Stimulated activated CD4-positive, alpha-beta T cell treated with anti-CD3 and anti-CD28 coated beads, Interleukin-12 subunit alpha, Interleukin-12 subunit beta, amount 100 ng/mL, for 48 hours (primary cell): Measurements from ENCODE around the gene CLMP.
"Not testable (repeated sequence)": the region's sequence is repeated elsewhere in the genome, so short reads cannot be mapped to it uniquely, and the experiment has no call there.

ENCODE experiments used
- DNase-seq, 3 donors: peaks; one replicate each; pipeline ENCODE4 v3.0.0-alpha.2; 2020; ENCODE audit warnings: low read depth in 2 of 3, low spot score in 1 of 3

CLMP gene

DNA sequence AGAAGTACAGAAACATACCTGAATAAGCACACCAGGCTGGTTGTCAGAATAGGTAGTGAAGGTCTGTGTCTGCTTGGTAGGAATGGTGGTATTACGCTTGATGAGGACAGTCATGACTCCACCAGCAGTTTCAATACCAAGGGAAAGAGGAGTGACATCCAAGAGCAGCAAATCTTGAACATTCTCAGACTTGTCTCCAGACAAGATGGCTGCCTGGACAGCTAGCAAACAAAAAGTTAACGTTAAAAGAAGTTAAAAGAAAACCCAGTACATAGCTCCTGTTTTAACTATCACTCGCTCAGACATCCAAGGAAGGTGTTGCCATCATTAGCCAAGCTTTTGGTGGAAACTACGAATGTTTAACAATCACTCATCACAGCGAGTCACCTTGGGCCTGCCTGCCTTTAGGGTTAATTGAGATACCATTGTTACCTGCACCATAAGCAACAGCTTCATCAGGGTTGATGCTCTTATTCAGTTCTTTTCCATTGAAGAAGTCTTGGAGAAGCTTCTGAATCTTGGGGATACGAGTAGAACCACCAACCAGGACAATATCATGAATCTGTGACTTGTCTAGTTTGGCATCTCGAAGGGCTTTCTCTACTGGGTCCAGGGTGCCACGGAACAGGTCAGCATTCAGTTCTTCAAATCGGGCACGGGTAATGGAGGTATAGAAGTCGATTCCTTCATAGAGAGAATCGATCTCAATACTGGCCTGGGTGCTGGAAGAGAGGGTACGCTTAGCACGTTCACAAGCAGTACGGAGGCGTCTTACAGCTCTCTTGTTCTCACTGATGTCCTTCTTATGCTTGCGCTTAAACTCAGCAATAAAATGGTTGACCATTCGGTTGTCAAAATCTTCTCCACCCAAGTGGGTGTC is 135.8 kb downstream of the CLMP start:
- DNase-seq = not testable (repeated sequence)

DNA sequence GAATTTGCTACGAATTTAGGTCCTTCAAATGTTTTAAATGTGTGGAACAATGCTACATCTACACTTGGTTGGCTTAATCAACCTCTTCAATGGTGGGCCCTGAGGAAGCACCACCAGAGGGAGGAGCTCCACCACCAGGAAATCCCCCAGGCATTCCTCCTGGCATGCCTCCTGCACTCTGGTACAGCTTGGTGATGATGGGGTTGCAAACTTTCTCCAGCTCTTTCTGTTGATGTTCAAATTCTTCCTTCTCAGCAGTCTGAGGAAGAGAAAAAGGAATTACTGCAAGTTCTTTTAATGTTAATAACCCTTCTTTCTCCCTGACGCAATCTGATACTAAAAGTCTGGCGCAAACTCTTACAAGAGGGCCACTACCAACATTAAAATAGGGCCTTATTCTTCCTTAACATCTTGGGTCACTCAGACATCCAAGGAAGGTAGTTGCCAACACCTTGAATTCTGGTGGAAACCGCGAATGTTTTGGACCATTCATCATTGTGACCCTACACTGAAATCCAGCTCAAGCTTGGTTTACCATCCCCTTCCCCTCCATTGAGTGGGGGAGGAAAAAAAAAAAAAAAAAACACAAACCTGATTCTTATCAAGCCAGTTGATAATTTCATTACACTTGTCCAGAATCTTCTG is 137.3 kb downstream of the CLMP start:
- no peak for DNase-seq

DNA sequence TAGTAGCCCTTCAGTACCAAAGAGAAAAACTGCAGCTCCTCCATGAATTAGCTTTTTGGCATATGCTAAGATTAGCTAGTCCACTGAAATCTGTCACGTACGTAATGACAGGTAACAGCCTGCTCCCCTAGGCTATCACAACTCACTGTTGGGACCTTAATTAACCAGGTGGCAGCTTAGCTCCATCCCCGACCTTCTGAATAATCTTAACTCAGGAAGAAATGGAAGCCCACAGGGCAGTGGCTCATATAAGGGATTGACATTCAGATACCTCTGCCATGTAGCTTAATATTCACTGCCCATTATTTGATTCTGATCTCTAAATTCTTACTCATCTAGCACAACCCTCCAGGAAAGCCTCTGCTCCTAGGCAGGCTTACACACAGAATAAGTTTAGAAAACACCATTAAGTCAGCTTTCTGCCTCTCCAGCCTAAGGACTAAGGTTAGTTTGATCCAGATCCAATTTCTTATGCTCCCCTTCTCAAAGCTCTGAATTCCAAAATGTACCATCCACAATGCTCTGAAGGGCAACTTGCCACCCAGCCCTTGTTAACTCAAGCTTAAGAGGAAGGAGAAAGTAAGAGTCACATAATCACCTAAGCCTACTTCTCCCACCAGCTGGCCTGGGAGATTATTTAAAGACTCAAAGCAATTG is 138.1 kb downstream of the CLMP start:
- DNase-seq = peak in 1 of 3 donors; percentile 14

DNA sequence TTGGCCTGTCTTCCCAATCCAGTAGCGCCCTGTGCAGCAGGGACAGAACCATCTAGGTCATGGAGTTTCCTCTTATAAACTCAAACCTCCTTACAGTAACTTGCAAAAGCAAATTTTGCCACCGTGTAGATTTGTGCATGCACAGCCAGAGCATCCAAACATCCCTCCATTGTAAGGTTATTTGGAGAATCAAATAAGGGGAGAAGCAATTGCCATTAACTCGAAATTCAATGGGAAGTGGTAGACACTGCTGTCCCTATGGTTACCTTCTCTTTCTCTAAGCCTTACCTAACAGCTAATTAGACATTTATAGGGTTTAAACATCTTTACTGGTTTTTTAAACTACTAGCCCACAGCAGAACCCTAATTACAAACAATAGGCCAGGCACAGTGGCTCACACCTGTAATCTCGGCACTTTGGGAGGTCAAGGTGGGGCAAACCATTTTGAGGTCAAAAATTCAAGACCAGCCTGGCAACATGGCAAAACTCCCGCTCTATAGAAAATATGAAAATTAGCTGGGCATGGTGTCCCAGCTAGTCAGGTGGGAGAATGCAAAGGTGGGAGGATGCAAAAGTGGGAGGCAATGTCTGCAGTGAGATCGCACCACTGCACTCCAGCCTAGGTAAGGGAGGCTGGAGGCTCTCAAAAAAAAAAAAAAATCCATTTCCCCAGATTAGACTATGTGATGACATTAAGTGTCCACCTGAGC is 139.7 kb downstream of the CLMP start:
- no peak for DNase-seq

DNA sequence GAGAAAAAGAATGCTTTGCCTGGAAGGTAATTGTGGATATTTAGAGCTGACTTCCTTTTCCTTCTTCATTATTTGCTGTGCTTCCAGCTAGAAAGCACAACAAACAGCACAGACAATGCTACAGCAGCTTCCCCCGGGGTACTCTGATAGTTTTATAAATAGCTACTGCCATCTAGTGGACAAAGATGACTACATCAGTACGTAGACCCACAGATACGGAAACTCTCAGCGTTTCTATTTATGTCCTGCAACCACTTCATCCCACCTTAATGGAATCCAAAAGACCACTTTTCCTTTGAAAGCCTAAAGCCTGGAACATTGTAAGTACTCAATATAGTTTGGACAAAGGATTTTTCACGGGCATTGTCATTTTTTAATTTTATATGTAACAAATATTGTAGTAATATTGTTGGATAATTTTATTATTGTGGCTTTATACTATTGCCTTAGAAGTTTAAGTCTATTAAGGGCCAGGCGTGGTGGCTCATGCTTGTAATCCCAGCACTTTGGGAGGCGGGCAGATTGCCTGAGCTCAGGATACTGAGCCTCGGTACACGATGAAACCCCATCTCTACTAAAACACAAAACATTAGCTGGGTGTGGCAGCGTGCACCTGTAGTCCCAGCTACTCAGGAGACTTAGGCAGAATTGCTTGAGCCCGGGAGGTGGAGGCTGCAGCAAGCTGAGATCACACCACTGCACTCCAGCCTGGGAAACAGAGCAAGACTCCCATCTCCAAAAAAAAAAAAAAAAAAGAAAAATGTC is 140.6 kb downstream of the CLMP start:
- peak in 1 of 3 donors; percentile 32 for DNase-seq

DNA sequence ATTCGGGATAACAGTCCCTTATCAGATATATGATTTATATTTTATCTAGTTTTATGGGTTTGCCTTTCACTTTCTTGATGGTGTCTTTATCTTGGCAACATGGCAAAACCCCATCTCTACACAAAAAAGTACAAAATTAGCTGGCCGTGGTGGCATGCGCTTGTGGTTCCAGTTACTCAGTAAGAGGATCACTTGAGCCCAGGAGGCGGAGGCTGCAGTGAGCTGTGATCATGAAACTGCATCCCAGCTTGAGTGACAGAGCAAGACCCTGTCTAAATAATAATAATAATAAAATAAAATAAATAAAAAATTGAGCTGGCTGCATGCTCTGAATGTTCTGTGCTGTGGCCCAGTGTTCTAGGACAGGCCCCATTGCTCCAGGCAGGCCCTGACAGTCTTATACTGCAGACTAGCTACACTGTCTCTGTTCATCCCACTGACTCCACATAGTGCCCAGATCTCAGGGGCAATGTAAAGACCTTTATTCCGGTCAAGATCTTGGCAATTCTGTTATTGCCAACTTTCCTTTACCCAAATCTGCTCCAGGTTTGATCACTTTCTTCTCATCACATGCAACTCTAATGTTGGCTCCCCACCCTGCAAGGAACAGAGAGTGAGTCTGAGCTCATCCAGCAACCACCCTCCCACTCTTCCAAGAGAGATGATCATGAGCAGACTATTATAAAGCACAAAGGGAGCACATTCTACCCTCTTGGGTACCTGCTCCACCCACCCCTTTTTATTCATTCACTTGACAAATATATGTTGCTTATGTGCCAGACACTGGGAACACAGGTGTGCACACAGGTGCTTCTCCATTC is 141.9 kb downstream of the CLMP start:
- DNase-seq = no peak

DNA sequence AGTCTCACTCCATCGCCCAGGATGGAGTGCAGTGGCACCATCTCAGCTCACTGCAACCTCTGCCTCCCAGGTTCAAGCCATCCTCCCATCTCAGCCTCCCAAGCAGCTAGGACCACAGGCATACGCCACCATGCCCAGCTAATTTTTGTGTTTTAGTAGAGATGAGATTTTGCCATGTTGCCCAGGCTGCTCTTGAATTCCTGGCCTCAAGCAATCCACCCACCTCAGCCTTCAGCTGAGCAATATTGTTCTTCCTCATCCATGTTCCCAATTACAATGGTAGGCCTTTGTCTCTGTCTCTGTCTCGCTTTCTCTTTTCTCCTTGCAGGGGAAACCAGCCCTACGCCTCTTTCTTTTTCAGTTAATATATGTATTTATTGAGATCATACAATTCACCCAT is 143.4 kb downstream of the CLMP start:
- no peak for DNase-seq

DNA sequence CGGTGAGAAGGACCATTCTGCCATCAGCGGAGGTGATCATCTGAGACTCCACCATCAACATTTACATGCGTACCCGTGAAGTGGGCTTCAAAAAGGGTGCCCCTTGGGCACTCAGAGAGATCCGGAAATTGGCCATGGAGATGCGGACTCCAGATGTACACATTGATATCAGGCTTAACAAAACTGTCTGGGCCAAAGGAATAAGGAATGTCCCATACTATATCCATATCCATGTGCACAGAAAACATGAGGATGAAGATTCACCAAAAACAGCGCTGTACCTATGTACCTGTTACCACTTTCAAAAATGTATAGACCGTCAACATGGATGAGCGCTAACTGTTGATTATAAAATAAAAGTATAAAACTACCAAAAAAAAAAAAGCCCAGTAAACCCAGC is 143.9 kb downstream of the CLMP start:
- no peak for DNase-seq

DNA sequence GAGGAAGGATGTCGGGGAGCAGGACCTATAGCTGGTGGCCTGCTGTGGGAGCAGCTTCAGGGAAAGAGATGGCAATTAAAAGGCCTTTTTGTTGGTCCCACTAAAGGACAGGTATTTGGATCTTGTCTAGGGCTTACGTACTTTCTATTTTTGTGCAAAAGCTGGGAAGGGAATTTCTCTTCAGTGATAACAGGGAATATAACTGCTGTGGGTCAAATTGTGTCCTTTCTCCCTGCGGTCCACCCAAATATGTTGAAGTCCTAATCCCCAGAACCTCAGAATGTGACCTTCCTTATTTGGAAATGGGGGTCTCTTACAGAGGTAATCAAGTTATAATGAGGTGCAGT is 147.1 kb downstream of the CLMP start:
- no peak for DNase-seq

DNA sequence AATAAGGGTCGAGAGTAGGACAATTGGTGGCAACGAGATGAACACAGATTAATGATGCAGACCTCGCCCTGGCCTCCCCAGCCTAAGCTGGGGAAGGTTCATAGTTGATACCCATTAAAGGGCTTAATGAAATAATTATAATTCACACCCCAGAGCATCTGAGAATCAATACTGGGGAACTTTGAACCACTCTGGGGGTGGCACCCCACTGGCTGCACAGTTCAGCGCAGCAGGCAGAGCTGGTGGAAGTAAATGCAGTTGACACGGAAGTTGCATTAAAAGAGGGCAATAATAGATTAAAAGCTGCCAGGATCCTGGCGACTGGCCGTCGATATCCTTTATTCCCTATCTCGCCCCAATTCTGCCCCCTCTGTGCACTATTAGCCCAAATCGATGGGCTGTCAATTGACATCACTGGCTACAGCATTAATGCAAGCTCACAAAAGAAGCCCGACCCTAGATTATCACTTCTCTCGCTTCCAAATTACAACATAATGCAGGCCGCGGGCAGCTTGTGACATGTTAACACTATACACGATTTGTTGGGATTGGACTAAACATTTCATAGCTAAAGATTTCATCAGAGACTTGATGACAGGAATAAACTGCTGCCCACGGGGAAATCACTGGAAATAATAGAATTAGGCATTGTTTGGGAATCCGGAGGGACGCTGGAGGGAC is 147.6 kb downstream of the CLMP start:
- DNase-seq = no peak

DNA sequence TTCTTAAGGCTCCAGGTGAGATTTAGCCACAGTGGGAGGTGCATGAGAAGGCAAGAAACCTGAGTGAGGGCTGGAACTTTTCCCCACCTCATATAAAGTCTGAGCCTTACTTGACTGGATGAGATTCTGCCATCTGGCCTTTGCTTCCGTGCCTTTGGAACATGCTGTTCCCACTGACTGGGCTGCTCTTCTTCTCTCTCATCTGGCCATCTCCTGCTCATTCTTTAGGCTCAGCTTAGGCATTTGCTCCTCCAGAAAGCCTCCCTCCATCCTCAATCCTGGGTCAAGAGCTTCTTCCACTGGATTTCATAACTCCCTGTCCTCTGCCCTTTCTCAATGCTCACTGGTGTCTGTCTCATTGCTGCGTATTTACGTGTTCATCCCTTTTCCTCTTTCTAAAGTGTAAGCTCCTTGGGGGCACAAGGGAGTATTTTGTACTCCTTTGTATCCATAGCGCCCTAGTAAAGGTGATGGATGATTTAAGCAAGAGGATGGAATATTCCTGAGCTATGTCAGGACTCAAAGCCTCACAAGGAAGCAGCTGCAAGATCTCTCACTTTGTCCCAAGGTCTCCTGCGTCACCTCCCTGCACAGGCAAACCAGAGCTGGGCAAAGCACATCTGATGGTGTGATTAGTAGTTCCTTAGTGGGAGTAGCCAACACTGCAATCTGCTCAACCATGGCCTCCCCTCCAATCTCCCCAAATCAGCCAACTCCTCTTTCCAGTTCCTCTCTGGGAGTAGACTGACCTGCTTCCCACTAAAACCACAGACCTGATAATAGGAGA is 148.4 kb downstream of the CLMP start:
- DNase-seq = no peak

DNA sequence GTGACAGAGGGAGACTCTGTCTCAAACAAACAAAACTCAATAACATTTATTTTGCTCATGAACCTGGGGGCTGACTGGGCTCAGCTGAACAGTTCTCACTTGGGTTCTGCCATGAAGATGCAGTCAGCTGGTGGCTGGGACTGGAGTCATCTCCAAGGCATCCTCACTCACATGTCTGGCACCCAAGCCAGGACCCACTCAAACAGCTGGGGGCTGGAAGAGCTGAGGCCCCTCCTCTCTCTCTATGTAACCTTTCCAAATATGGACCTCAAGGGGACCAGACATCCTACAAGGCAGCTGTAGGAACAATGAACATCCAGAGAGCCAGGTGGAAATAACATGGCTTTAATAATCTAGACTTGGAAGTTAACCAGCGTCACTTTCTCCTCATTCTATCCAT is 149.9 kb downstream of the CLMP start:
- DNase-seq = no peak

DNA sequence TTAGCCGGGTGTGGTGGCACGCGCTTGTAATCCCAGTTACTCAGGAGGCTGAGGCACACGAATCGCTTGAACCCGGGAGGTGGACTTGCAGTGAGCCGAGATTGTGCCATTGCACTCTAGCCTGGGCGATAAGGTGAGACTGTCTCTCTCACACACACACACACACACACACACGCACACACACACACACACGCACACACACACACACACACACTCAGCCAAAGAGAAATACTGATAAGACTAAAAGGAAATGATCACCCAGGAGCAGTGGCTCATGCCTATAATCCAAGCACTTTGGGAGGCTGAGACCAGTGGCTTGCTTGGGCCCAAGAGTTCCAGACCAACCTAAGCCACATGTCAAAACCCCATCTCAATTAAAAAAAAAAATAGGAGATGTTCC is 153.9 kb downstream of the CLMP start:
- no peak for DNase-seq

DNA sequence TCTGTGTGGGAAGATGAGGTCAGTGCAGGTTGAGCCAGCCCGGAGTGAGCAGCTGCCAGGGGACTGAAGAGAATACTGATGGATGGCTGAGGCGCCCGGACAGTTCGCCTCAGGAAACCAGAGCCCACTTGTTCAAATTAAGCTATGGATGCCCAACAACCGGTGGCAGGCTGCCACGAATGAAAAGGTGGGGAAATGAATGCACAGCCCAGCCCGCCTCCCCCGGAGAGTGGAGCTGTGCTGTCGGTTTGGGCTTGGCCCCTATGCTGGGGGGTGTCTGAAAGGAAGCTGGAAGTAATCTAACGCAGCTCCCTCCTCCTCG is 155.0 kb downstream of the CLMP start:
- DNase-seq = no peak

DNA sequence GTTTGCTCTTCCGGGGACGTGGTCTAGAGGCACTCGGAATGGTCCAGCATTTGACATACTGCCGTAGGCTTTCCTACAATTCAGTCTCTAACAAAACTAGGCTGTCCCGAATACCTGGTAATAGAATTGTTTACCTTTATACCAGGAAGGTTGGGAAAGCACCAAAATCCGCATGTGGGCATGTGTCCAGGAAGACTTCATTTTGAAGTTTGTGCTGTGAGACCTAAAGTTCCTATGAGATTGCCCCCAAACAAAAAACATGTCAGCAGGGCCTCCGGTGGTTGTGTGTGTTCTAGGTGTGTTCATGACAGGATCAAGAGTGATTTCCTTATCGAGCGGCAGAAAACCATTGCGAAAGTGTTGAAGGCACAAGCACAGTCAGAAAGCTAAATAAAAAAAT is 159.2 kb downstream of the CLMP start:
- DNase-seq = no peak

DNA sequence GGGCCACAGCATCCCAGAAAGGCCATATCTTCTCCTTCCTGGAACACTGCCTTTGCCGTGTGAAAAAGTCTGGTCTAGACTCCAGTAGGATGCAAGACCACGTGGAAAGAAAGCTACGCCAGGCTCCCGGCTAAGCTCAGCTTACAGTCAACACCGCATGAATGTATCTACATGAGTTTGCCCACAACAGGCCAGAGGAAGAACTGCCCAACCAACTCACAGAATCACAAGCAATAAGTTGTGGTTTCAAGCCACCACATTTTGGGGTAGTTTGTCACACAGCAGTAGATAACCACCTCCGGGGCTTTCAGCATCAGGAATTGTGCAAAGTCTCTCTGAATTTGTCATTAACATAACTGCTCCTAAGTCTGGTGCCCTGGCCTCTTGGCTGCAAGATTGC is 160.5 kb downstream of the CLMP start:
- no peak for DNase-seq

DNA sequence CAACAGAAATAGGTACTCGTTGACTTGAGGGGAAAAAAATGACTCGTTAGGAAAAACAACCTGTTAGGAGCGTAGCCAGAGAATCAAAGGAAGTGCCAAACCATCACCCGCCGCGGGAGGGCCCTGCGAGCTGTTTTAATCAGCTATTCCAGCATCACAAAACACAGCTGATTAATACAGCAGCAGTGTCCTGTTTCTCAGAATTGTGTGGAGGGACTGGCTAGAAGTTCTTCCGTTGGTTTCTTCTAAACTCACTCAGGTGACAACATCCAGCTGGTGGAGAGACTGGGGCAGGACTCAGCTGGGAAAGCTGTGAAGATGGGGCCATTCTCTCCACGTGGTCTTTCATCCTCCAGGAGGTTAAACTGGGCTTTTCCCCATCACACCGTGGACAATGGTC is 161.2 kb downstream of the CLMP start:
- no peak for DNase-seq

DNA sequence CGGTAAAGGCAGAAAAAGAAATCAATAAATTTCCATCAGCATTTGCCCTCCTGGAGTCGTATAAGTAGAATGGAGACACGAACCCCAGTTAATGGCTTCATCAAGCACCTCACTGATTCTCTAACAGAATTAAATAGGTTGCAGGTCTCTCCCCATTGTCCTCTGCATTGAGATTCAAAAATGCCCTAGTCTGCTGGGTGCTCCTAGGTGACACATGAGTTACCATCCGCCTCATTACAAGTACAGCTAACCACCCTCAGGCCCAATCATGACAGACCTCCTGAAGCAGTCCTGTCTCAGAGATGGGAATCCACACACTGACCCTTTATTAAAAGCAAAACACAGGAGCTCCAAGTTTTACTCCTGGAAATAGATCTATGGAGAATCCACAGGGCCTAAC is 164.5 kb downstream of the CLMP start:
- no peak for DNase-seq

DNA sequence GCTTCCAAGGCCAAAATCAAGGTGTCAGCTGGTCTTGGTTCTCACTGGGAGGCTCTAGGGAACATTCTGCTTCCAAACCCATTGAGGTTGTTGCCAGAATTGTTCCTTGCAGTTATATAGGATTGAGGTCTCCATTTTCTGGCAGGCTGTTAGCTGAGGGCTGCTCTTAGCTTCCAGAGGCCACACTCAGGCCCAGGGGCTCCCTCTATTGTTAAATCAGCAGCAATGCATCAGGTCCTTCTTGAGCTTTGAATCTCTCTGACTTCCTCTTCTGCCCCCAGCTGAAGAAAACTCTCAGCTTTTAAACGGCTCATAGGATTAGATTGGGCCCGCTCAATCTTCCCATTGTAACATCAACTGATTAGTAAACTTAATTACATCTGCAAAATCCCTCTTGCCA is 174.1 kb downstream of the CLMP start:
- peak; percentile 2 to 20 (median 14) for DNase-seq
